GM18508 (cell line): ENCODE data around the gene HES6.
"Not testable (repeated sequence)": the region's sequence is repeated elsewhere in the genome, so short reads cannot be mapped to it uniquely, and the experiment has no call there.

Experiments used
- ATAC-seq: cut with Tn5 transposase; IDR thresholded peaks from one replicate; pipeline ENCODE4 v1.9.1; 2021; ENCODE audit warnings: moderate number of reproducible peaks; ENCODE audit not compliant: insufficient read depth, unreplicated experiment

HES6 gene

DNA sequence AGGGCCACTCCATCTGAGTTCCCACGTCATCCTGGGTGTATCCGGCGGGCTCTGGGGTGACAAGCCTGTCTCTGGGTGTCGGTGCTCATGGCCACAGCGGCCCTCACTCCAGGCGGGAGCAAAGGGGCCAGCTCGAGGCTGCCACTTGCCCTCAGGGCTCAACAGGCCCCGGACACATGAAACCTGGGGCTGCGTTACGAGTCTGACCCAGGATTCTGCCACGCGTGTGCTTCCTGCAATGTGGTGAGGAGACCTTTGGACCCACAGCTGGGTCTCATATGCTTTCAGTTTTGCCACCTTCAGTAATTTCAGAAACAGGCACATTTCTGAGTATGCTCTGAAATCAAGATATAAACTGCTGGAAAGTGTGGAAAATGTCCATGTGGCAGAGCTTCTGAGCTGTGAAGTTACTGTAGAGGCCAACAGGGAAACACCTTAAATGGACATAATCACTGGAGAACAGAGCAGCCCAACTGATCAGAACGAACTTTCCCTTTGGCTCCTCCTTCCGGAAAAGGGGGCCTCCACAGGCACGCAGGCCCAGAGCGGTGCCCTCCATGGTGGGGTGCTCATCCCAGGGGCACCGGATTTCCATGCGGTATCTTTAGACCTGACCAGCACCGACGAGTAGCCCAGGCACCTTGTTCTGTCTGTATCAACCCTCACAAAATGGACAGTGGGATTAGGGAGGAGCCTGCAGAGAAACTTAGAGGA, 34.5 kb upstream of the HES6 start:
- ATAC-seq, result no peak

DNA sequence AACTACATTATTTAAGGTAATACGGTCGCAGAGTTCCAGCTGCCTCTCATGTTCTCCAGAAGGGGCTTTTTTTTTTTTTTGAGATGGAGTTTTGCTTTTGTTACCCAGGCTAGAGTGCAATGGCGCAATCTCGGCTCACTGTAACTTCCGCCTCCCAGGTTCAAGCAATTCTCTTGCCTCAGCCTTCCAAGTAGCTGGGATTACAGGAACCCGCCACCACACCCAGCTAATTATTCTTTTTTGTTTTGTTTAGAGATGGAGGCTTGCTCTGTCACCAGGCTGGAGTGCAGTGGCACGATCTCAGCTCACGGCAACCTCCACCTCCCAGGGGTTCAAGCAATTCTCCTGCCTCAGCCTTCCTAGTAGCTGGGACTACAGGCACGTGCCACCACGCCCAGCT, 33.6 kb upstream of the HES6 start:
- ATAC-seq, result not testable (repeated sequence)

DNA sequence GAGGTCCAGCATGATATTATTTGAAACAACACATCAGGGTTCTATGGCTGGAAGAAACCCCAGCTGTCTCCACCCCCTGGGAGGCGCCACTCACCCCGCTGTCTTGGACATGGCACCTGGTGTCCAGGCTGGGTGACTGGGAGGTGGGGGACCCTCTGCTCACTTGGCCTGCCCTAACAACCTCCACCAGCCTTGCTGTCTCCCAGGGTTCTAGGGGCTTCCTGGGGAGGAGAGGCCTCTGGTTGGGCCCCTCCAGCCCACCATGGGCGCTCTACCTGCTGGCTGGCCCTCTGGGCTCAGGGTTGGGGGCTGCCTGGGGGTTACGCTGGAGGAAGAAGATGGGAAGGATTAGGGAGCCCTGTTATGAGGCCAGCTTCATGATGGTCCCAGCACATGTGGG, 32.3 kb upstream of the HES6 start:
- ATAC-seq, result no peak

DNA sequence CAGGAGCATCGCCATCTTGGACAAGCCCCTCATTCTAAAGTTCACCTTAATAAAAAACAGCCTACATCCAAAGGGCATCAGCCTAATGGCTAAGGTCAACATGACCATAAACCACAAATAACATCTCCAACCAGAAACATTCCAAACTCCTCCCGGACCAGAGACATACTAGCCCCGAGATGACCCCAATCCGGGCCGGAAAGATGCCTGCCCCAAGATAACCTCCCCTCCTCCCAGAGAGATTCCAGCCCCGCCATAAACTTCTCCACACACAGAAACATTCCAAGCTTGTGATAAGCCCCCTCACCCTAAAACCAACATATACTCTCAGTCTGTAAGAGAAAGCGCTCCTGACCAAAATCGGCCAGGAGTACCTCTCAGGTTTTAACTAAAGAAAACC, 31.8 kb upstream of the HES6 start:
- ATAC-seq, result not testable (repeated sequence)

DNA sequence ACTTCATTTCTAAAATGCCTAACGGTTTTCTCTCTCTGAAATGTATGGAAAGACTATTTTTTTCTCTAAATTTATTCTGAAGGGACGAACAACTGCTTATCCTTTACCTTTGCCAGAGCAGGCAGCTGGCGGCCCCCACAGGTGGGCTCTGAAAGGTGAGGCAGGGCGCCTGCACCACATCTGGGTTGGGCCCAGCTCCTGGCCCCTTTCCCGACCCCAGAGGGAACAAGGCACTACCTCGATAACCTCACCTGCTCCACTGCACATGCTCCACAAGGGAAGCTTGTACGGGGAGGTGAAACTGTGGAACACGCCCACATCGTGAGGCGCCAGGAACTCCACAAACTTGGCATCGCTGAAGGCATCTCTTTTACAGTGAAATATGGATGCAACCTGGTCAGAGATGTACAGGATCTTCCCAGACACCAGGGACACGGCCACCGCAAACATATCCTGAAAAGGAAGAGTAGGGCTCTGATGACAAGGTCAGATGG, 31.3 kb upstream of the HES6 start:
- no peak for ATAC-seq

DNA sequence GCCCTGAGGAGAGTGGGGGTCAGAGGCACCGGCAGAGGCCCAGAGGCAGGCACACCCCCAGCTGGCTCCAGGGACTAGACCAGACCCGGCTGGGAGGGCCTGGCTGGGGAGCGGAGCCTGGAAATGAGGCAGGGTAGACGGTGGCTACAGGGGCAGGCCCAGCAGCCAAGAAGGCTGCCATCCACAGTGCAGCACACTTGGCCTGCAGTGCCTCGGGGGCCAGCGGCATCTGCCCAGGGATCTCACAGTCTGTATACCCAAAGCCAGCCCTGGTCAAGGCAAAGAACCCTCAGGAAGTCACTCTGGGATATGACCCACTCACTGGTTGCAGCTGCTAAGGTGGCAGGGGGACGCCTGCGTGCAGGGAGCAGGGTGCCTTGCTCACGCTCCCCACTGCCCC, 30.8 kb upstream of the HES6 start:
- no peak for ATAC-seq

DNA sequence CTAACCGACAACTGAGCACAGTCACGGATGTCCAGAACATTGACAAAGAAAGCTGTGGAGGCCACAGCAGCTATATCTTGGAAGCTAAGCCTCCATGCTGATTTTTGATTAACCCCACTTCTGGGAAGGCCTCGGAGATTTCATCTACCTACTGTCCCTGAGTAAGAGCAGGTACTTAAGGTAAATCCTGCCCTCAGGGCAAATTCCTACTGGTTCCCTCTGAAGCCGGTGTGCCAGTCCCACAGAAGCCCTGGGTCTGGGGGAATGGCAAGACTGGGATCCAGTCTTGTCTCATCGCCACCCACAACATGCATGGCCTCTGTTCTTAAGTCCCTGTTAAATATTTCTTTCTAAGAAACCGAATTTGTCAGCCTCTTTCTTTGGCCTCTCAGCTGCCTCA, 29.9 kb upstream of the HES6 start:
- no peak for ATAC-seq

DNA sequence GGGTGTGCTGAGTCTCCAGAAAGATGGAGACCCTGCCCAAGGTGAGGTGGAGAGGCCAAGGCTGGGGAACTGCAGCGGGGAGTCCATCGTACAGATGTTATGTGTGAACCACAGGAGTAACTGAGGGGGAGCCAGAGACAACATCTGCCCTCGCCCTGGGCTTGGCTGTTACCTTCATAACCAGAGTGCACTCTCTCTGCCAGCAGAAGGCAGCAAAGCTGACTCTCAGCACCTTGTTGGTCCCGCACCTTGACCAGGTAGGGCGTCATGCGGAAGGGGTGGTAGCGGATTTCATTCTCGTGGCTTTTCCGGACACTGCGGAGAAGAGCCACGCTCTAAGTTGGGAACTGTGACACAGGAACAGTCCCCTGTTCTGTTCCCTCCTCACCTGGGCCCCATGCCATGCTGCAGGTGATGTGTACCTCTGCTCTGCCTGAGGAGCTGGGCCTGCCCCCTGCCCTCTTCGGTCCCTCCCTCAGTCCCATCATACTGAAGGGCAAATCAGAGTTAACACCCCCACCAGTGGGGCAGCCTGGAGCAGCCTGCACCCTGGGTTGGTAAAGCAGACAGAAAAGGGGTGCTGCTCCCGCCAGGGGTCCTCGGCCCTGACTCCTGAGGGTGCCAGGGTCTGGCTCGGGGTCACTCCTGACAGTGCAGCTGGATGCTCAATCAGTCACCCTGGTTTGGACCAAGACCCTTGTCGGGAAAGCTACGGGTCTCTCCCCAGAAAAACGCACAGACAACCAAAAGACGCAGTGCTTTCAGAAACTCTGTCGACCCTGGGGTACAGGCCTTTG, 28.2 kb upstream of the HES6 start:
- ATAC-seq, result no peak

DNA sequence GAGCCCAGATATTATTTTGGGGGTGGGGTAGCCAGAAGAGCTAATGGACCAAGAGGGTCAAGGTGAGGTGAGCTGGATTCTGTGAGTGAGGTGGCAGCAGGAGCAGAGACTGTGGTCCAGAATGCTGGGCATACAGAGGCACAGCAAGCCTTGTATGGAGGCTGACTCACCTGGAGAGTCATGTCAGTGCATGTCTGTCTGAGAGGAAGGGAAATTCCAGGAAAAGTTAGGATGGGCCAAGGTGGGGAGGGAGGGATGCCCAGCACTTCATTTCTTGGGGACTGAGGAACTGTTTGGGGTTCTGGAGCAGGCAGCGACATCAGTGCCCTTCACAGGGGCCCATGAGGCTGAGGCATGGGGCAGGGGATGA, 27.5 kb upstream of the HES6 start:
- no peak for ATAC-seq

DNA sequence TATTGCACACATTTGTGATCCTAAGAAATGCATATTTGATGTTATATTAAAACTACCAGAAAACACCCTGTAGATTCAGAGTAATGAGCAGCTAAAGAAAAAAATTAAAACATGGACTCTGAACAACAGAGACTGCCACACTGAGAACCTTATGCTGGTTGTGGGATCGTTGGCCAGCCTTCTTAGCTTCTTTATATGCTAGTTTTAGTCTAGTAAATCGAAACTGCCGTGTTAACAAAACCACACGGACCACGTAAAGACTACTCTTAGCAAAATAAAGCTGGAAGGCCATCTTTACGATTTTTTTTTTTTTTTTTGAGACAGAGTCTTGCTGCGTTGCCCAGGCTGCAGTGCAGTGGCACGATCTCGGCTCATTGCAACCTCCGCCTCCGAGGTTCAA, 25.8 kb upstream of the HES6 start:
- no peak for ATAC-seq

DNA sequence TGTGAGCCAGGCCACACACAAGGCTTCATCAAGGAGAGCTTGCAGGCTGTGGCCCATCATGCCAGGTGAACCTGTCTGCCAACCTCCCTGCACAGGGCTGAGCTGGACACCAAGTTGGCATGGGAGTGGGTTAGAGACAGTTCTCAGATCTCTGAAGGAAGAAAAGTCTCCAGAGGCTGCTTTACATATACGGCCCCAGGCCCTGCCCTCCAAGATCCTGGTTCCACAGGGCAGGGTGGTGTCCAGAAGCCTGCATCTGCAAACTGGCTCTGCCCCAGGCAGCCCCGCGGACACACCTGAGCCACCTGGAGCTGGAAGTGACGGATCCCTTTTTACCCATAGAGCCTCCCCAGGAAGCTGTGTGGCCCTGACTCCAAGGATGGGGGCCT, 24.2 kb upstream of the HES6 start:
- no peak for ATAC-seq

DNA sequence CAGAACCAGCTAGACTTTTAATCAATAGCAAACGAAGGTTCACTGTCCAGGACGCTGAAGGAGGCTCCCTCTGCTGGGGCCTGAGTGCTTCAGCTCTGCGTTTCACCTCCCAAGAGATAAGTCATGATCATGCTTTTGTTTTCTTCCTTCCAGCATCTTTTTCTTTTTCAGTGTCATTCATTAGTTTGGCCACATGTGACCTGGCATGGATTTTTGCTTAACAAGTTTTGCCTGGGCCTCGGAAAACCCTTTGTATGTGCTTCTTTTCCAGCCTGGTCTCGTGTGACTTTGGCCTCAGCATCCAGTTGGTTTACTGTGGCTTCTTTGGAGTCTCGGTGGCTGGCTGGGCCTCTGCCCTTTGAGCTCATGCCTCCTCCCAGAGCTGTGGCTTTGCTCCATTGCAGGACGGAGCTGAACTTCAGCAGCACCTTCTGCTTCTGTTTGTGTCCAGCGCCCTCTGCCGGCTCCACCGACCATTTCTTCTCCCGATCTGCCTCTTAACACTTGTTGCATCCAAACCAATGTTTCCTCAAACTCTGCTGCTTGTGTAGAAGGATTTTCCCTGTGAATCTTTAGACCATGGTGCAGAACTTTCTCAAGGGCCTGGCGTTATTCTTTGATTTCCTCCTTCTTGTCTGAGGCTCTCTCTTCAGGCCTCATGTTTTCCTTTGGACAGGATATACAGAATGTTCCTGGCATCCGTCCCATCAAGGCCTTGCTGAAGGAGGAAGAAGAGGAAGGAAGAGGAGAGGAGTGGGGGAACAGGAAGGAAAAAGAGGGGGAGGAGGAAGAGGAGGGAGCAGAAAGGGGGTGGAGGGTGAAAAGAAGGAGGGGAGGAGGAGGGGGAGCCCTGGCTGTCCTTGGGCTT, 23.6 kb upstream of the HES6 start:
- ATAC-seq, result no peak

DNA sequence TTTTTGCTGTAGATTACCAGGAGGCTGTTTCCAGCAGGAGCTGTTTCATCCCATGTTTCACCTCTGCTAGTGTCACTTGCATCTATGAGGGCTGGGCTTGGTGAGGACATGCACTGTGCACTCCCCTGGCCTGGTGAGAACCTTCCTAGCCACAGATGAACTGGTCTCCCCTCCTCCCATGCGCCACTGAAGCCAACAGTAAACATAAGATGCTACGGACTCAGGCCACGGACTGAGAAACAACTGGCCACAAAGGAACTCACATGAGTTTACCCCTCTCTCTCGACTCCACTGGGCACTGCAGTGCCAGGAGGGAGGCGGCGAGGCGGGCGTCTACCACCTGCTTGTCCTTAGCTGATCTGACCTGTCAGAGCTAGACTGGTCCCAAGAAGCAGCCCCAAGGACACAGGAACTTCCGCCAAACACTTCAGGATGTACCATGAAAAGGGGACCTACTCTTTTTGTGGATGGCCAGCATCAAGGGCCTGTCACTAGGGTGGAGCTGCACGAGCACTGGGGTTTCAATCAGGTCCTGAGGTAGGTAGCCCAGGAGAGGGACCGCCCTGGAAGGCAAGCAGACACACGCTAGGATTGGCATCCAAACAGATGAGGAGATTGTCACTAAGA, 22.8 kb upstream of the HES6 start:
- ATAC-seq, result no peak

DNA sequence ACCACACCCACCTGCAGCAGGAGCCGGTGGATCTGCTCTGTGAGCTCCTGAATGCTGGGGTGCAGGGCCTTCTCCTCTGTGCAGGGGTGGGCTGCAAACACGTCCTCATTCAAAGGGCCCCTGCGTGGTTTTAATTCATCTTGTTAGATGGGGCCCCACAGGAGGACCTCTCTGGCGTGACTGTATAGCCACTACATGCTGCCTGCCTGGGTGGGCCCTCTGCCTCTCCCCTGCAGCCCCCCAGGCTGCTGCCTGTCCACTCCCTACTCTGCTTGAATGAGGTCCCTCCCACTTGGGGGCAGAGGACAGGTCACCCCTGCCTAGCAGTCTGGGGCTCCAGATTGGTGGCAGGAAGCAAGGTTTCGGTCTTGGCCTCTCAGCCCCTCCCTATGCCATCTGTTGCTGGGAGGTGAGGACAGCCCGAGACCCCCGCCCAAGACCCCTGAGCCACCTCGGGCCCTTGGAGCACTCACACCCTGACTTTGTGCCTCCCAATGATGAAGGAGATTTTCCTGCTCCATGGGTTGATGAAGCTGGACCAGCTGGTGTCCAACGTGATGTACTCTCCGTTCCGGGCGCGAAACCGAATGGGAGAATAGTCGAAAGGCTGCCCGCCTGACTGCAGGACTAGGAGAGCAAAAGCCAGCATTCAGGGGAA, 22.0 kb upstream of the HES6 start:
- ATAC-seq, result no peak

DNA sequence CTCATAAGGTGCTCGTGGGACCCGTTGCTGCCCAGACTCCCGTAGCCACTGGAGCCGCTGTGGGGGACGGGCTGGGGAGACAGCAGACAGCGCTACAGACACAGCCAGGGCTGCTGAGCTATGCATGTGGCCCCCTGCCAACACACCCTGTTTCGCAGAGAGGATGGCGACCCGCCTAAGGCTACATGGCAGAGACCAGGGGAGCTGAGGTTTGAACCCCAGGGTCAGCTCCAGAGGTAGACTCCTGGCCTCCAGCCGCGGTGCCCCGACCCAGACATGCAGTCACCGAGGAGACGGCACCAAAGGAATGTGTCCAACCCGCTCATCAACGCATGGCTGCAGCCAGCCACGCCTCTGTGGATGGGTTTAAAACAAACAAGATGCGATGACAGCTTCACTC, 21.0 kb upstream of the HES6 start:
- no peak for ATAC-seq

DNA sequence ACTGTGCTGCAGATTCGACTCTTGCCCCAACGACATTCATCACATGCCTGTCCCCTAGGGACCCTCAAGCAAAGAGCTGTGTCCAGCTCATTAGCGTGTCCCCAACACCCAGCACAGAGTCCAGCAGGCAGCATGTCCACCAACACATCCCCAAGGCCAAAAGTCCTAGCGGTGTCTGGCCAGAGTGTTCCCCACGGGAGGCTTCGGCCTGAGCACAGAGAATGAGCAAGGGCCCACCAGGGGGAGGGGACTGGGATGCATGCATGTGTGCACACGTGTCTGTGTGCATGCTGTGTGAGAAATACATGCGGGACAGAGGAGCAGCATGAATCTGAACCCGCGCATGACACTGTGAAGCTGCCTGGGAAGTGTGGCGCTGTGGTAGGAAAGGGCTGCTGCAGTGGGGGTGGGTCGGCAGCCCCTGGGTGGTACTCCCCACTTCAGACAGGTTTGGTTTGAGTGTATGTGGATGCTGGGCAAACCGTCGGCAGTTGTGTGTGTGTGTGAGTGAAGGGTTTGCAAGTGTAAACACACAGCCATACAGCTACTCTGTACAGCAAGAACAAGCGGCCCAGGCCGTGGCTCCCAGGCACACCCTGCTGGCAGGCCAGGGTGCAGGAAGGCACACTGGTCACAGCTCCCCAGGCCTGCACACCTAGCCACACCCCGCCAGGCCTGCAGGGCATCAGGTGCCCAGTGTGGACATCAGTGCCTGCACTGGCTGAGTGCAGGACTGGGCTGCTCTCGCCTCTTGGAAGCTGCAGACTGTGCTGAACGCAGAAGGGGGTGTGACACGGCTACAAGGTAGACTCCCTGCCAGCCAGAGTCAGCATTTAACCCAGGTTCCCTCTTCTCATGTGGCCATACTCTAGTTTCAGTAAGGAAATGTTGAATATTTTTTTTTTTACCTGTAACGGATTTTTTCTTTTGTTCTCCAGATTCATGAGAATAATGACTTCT, 19.5 kb upstream of the HES6 start:
- ATAC-seq, result no peak

DNA sequence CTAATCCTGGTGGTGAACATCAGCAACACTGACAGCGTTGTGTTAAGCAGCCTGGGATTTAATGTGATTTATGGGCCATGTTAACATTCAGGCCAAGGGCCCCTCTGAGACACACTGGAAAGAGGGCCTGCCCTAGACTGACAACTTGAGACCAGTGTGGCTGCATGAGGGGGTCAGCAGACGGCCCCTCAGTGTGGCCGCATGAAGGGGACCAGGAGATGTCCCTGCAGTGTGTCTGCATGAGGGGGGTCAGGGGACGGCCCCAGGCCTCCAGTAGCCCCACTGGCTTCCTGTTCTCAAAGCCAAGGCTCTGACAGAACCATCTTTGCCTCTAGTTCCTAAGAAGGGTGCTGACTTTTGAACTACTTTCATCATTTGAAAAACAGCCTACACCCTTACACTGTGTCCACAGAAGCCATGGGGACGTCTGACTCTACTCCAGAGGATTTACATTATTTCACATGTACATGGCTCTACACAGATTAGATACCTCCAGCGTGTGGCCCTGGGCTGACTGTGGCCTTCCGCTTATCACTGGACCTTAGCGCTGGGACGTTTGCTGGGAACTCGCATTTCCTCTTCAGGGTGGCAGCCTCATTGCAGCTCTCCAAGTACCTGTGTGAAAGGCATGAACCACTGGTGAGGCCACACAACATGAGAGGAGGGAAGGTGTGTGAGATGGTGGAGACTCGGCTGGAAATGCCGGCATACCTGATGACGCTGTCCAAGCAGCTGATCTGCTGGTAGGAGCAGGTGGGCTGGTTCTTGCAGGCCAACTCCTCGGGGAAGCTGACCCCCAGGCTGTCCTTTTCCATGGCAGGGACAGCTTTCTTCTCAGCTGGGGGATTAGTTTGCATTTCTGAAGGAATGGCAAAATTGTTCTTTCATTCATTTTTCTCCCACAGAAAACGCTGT, 18.2 kb upstream of the HES6 start:
- no peak for ATAC-seq

DNA sequence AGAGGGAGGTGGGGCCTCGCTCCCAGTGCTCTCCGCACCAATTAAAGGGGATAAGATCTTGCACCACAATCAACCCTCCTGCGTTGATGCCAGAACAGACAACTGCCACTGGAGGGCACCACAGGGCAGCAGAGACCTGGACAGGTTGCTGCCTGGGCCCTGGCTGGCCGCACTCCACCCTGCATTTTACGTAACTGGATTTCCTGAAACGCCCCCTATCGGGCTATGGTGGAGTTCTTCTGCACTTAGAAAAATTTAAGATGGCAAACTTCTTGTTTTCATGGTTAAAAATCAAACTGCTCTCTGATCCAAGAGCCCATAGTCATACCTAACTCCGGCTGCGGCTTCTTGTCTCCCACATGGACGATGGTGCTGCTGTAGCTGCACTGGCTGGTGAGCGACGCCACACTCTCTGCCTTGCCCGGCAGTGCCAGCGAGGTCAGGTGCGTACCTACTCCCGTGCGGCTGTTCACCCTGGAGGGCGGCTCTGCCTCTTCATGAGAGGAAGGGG, 16.8 kb upstream of the HES6 start:
- ATAC-seq, result no peak
